Endodermal cell (in vitro differentiated cells): ENCODE data around the gene RGS13. TPM values are rescaled to one million over a fixed set of nuclear protein-coding genes. Genes with fewer than 3 reads are reported as not detected.

Experiments used
- DNase-seq: peaks from one replicate; pipeline ENCODE4 v3.0.0-alpha.2; 2017
- H3K27ac ChIP-seq: 2 replicates; pipeline ENCODE4 v1.5.1; 2013; ENCODE audit warnings: mild to moderate bottlenecking, low read depth, low read length, moderate library complexity
- H3K27me3 ChIP-seq: 2 replicates; pipeline ENCODE4 v1.6.1; 2013; ENCODE audit warnings: mild to moderate bottlenecking, low read length, moderate library complexity; ENCODE audit not compliant: insufficient read depth, control insufficient read depth, poor library complexity, severe bottlenecking
- H3K36me3 ChIP-seq: 2 replicates; pipeline ENCODE4 v1.7.0; 2013; ENCODE audit warnings: mild to moderate bottlenecking, low read length, moderate library complexity; ENCODE audit not compliant: control insufficient read depth, insufficient read depth
- H3K4me1 ChIP-seq: one replicate; pipeline ENCODE4 v1.7.0; 2013; ENCODE audit warnings: low read length; ENCODE audit not compliant: control insufficient read depth, insufficient read depth
- H3K4me3 ChIP-seq: 2 replicates; pipeline ENCODE4 v1.5.1; 2013; ENCODE audit warnings: mild to moderate bottlenecking, low read length, moderate library complexity
- H3K9ac ChIP-seq: 2 replicates; pipeline ENCODE4 v1.6.1; 2013; ENCODE audit warnings: mild to moderate bottlenecking, low read length, moderate library complexity; ENCODE audit not compliant: poor library complexity, severe bottlenecking; ENCODE audit errors: extremely low read depth
- H3K9me3 ChIP-seq: 2 replicates; pipeline ENCODE4 v1.6.1; 2013; ENCODE audit warnings: mild to moderate bottlenecking, low read length, moderate library complexity; ENCODE audit not compliant: control insufficient read depth
- H3K27ac Mint-ChIP-seq: 2 replicates; pipeline ENCODE4 v1.8.0; 2020; ENCODE audit warnings: mixed read lengths
- H3K27me3 Mint-ChIP-seq: 2 replicates; pipeline ENCODE4 v1.8.0; 2021; ENCODE audit warnings: mild to moderate bottlenecking, mixed read lengths; ENCODE audit not compliant: insufficient read depth
- H3K36me3 Mint-ChIP-seq: 2 replicates; pipeline ENCODE4 v1.8.0; 2020; ENCODE audit warnings: low read depth, mixed read lengths
- H3K4me1 Mint-ChIP-seq: 2 replicates; pipeline ENCODE4 v1.8.0; 2020; ENCODE audit warnings: mixed read lengths
- H3K4me3 Mint-ChIP-seq: 2 replicates; pipeline ENCODE4 v1.8.0; 2020; ENCODE audit warnings: mild to moderate bottlenecking, moderate library complexity, mixed read lengths
- H3K9me3 Mint-ChIP-seq: 2 replicates; pipeline ENCODE4 v1.8.0; 2020; ENCODE audit warnings: mild to moderate bottlenecking, mixed read lengths
- WGBS, 2 experiments: methylation state at CpG; one replicate each; pipeline versions ENCODE4 v1.1.5 to v1.1.7; 2013; ENCODE audit warnings: missing lambda C conversion rate in 2 of 2, mixed read lengths in 1 of 2; ENCODE audit not compliant: insufficient coverage in 1 of 2, insufficient read length in 1 of 2; 5-methylcytosine and 5-hydroxymethylcytosine counted together
- total RNA-seq, 2 donors: library from RNA; stranded (reverse); fragmentation: NEBNext Ultra II Directional in 1 of 2; extraction: Animal tissue kit (Norgen Biotek cat#: 25700) in 1 of 2; gene quantifications; 2 replicates in 1 of 2; 3 replicates in 1 of 2; pipeline ENCODE4 v1.2.1, GENCODE V29; 2021
- TF ChIP-seq, protein P1 (sequence below): fragments of 200-600 bp; sonication (generic); conservative IDR thresholded peaks from 2 replicates; pipeline ENCODE4 v1.5.0; 2021; ENCODE audit warnings: antibody characterized with exemption, mild to moderate bottlenecking

Gene RGS13
- total RNA-seq, 2 donors from 2014 or later, result not detected

DNA sequence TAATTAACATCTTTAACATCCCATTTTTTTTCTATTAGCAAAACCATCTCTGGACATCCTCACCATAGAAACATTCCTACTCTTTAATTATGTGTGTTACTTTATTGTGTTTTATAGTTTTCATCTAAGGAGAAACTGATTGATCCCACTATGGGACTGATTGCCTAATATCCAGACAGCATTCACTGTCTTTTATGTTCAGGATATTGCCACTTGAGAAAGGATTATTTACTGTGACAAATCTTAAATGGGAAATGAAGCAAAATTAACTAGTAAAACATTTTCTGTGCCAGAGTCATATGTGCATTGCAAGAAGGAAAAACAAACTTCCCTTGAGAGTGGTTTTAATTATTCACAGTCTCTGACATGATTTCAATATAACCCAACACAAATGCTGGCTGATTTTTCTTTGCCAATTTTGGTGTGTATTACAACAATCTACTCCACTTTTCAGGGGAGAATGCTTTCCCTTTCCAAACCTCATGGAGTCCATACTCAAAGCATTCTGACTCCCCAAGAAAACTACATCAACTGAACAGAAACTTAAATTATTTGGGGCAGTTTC lies 15.8 kb upstream of the RGS13 start:
- no peaks in the 10 kb centered on the region for H3K9me3 ChIP-seq
- H3K27me3 Mint-ChIP-seq, result peaks cover 28% of the 10 kb centered on the region
- TF ChIP-seq, protein P1, sequence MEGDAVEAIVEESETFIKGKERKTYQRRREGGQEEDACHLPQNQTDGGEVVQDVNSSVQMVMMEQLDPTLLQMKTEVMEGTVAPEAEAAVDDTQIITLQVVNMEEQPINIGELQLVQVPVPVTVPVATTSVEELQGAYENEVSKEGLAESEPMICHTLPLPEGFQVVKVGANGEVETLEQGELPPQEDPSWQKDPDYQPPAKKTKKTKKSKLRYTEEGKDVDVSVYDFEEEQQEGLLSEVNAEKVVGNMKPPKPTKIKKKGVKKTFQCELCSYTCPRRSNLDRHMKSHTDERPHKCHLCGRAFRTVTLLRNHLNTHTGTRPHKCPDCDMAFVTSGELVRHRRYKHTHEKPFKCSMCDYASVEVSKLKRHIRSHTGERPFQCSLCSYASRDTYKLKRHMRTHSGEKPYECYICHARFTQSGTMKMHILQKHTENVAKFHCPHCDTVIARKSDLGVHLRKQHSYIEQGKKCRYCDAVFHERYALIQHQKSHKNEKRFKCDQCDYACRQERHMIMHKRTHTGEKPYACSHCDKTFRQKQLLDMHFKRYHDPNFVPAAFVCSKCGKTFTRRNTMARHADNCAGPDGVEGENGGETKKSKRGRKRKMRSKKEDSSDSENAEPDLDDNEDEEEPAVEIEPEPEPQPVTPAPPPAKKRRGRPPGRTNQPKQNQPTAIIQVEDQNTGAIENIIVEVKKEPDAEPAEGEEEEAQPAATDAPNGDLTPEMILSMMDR, result no peak
- H3K9me3 Mint-ChIP-seq, result peaks cover 13% of the 10 kb centered on the region
- H3K4me1 Mint-ChIP-seq, result peaks cover 3% of the 10 kb centered on the region
- H3K36me3 Mint-ChIP-seq, result peaks cover 3% of the 10 kb centered on the region
- no peaks in the 10 kb centered on the region for H3K36me3 ChIP-seq
- no peaks in the 10 kb centered on the region for H3K27me3 ChIP-seq
- H3K4me3 Mint-ChIP-seq, result no peak overlapping the region
- H3K4me1 ChIP-seq, result no peaks in the 10 kb centered on the region
- no peak overlapping the region for H3K27ac ChIP-seq
- no peak overlapping the region for H3K9ac ChIP-seq
- DNase-seq, result no peak
- no peak overlapping the region for H3K4me3 ChIP-seq
- H3K27ac Mint-ChIP-seq, result no peak overlapping the region

DNA sequence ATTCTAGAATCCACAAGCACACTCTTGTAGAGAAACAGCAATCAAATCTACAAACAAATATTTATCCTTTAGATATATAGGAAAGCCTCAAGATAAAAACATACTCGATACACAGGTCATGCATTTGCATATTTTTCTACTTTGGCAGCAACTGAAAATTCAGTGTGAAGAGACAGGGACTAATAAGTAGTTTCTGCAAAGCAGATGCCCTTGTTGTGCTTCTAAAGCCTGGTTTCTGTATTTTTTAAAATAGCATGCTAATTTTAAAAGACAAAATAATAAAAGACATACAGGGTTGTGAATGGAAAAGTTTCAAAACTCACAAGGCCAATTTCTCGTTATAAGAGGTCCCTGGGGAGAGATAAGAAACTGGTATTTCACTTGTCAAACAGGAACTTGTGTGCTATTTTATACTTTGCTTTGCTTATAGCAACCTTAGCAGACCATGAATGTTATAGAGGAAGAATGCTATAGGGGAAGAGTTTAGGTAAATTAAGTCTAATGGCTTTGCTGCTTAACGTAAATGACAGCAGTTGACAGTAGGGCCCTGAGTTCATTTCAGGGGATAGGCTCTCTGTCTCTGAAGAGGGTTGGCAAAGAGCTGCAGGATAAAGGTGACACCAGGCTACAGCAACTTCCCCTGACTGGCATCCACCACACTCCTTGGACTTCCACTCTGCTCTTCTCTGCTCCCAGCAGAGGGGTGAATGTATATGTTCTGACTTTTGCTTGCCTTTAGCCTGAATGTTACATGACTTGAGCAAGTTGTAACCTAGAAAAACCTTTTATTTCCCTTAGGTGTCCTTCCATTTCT lies 9.4 kb upstream of the RGS13 start:
- Mint-ChIP-seq H3K4me3 (no peak overlapping the region), H3K9me3 (peaks cover 5% of the 10 kb centered on the region), H3K27me3 (peaks cover 30% of the 10 kb centered on the region), H3K4me1 (peaks cover 49% of the 10 kb centered on the region), H3K27ac (no peak overlapping the region), H3K36me3 (peaks cover under 1% of the 10 kb centered on the region)
- H3K4me3 ChIP-seq, result no peak overlapping the region
- no peaks in the 10 kb centered on the region for H3K9me3 ChIP-seq
- no peak for DNase-seq
- H3K9ac ChIP-seq, result no peak overlapping the region
- H3K27me3 ChIP-seq, result no peaks in the 10 kb centered on the region
- H3K36me3 ChIP-seq, result no peaks in the 10 kb centered on the region
- TF ChIP-seq, protein P1, result no peak
- 75 to 92% methylated on average over 2 to 3 of the region's 3 CpGs for WGBS, 2 experiments
- peaks cover 10% of the 10 kb centered on the region for H3K4me1 ChIP-seq
- H3K27ac ChIP-seq, result no peak overlapping the region

DNA sequence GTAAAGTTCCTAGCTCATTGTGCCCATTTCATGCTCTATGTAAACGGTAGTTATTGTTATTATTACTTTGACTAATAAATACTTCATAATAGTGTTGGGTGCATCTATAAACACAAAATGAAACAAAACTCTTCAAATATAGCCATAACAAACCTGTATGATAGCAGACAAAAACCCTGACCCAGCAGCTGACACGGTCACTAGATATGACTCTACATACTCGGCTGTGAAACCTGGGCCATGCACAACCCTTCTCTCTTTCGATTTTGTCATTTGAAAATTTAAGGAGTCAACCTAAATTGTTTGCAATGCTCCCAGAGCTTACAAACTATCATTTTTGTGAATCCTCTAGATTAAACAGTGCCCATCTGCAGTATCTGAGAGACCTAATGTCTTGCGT lies 8.0 kb upstream of the RGS13 start:
- Mint-ChIP-seq H3K36me3 (no peaks in the 10 kb centered on the region), H3K9me3 (no peaks in the 10 kb centered on the region), H3K4me3 (no peak overlapping the region), H3K27me3 (peaks cover 24% of the 10 kb centered on the region), H3K4me1 (peaks cover 53% of the 10 kb centered on the region), H3K27ac (no peak overlapping the region)
- 79 to 100% methylated on average over 3 to 4 of the region's 5 CpGs for WGBS, 2 experiments
- Histone ChIP-seq H3K9ac (no peak overlapping the region), H3K9me3 (no peaks in the 10 kb centered on the region), H3K27me3 (no peaks in the 10 kb centered on the region), H3K36me3 (no peaks in the 10 kb centered on the region), H3K4me3 (peak overlapping the region; percentile 37), H3K4me1 (peaks cover 10% of the 10 kb centered on the region), H3K27ac (no peak overlapping the region)
- DNase-seq, result no peak
- TF ChIP-seq, protein P1, result no peak
